H1 (cell line): ENCODE measurements around the gene MISFA. TPM values are rescaled to one million over a fixed set of nuclear protein-coding genes. Genes with fewer than 3 reads are reported as not detected.

ENCODE experiments used
- CTCF ChIA-PET: fragments of 300-600 bp; sonication (Branson Sonifier 250); formaldehyde crosslinking; loops from one replicate; lab custom pipeline; 2021; ENCODE audit not compliant: partially characterized antibody; lab: Charles Lee
- POLR2A ChIA-PET: fragments of 300-600 bp; sonication (Branson Sonifier 250); formaldehyde crosslinking; loops from one replicate; lab custom pipeline; 2021; ENCODE audit warnings: inconsistent platforms; ENCODE audit not compliant: partially characterized antibody; lab: Charles Lee
- DNase-seq, 2 experiments: peaks; one replicate each; pipeline versions ENCODE4 v3.0.0 to v3.0.0-alpha.2; 2010 to 2022; ENCODE audit warnings: low spot score in 2 of 2, low read depth in 1 of 2, mixed read lengths in 1 of 2
- FAIRE-seq: peaks from 2 replicates; lab custom pipeline; 2011; peaks lifted over from hg19 to GRCh38; lab: Jason Lieb, UNC
- H2AFZ ChIP-seq: 2 replicates; pipeline ENCODE4 v1.8.1; 2012; ENCODE audit warnings: low read length, inconsistent platforms
- H2AK5ac ChIP-seq: 2 replicates; pipeline ENCODE4 v1.6.1; 2013; ENCODE audit warnings: low read depth, low read length
- H2BK120ac ChIP-seq: replicated peaks from 2 replicates; pipeline ENCODE3; 2013; ENCODE audit warnings: low read depth, low read length, inconsistent platforms
- H2BK12ac ChIP-seq: 2 replicates; pipeline ENCODE4 v1.6.1; 2013; ENCODE audit warnings: low read depth, low read length
- H2BK15ac ChIP-seq: 2 replicates; pipeline ENCODE4 v1.6.1; 2013; ENCODE audit warnings: low read length
- H2BK20ac ChIP-seq: 2 replicates; pipeline ENCODE4 v1.6.1; 2013; ENCODE audit warnings: low read length
- H2BK5ac ChIP-seq: 2 replicates; pipeline ENCODE4 v1.6.1; 2013; ENCODE audit warnings: low read depth, low read length
- H3K14ac ChIP-seq: 2 replicates; pipeline ENCODE4 v1.6.1; 2013; ENCODE audit warnings: inconsistent platforms; ENCODE audit not compliant: insufficient read length
- H3K18ac ChIP-seq: 2 replicates; pipeline ENCODE4 v1.6.1; 2013; ENCODE audit warnings: low read length; ENCODE audit errors: extremely low read depth
- H3K23ac ChIP-seq: 2 replicates; pipeline ENCODE4 v1.6.1; 2013; ENCODE audit warnings: inconsistent platforms; ENCODE audit not compliant: insufficient read length
- H3K23me2 ChIP-seq: 2 replicates; pipeline ENCODE4 v1.6.1; 2013; ENCODE audit warnings: low read depth, low read length
- H3K27ac ChIP-seq: 2 replicates; pipeline ENCODE4 v1.6.1; 2011; ENCODE audit warnings: low read depth, low read length, inconsistent platforms
- H3K27me3 ChIP-seq, 4 experiments: replicated peaks in 1 of 4; 1 replicate in 1 of 4; 2 replicates in 3 of 4; pipeline versions ENCODE4 v1.6.1 to v1.8.1; 2011 to 2013; ENCODE audit warnings: low read length in 3 of 4, mild to moderate bottlenecking in 3 of 4, inconsistent platforms in 2 of 4, mixed read lengths in 2 of 4, moderate library complexity in 1 of 4; ENCODE audit not compliant: control insufficient read depth in 3 of 4, insufficient read depth in 3 of 4; ENCODE audit errors: extremely low read depth in 1 of 4
- H3K36me3 ChIP-seq, 4 experiments: 2 replicates each; pipeline versions ENCODE4 v1.6.1 to v1.8.1; 2011 to 2013; ENCODE audit warnings: mild to moderate bottlenecking in 4 of 4, low read length in 3 of 4, moderate library complexity in 2 of 4, control low read depth in 1 of 4, inconsistent platforms in 1 of 4; ENCODE audit not compliant: insufficient read depth in 4 of 4, control insufficient read depth in 2 of 4
- H3K4ac ChIP-seq: replicated peaks from 2 replicates; pipeline ENCODE3; 2013; ENCODE audit warnings: low read length, low read depth, mixed read lengths, inconsistent platforms; ENCODE audit not compliant: insufficient read length
- H3K4me1 ChIP-seq, 4 experiments: replicated peaks in 1 of 4; 1 replicate in 1 of 4; 2 replicates in 3 of 4; pipeline versions ENCODE4 v1.6.1 to v1.8.1; 2011 to 2013; ENCODE audit warnings: low read length in 3 of 4, inconsistent platforms in 2 of 4, mixed read lengths in 1 of 4; ENCODE audit not compliant: insufficient read depth in 4 of 4, control insufficient read depth in 3 of 4
- H3K4me2 ChIP-seq, 2 experiments: 2 replicates each; pipeline versions ENCODE4 v1.6.1 to v1.8.1; 2011 to 2013; ENCODE audit warnings: low read depth in 2 of 2, low read length in 2 of 2, control low read depth in 1 of 2, inconsistent platforms in 1 of 2, mild to moderate bottlenecking in 1 of 2; ENCODE audit not compliant: insufficient read depth in 1 of 2
- H3K4me3 ChIP-seq, 4 experiments: fragments of 200-600, 300-600 bp in 1 of 4; sonication (generic), shearing (Covaris generic), sonication (Bioruptor Twin) in 1 of 4; 2 replicates each; pipeline versions ENCODE4 v1.5.1 to v1.8.1; 2011 to 2016; ENCODE audit warnings: low read length in 4 of 4, low read depth in 3 of 4, control low read depth in 2 of 4, inconsistent platforms in 2 of 4, mild to moderate bottlenecking in 2 of 4, mixed read lengths in 1 of 4, moderate library complexity in 1 of 4; ENCODE audit not compliant: insufficient read depth in 2 of 4; ENCODE audit errors: extremely low read depth in 1 of 4
- H3K56ac ChIP-seq: replicated peaks from 2 replicates; pipeline ENCODE3; 2013; ENCODE audit warnings: low read depth, mild to moderate bottlenecking, mixed read lengths, low read length, inconsistent platforms; ENCODE audit not compliant: insufficient read length
- H3K79me1 ChIP-seq: 2 replicates; pipeline ENCODE4 v1.6.1; 2013; ENCODE audit warnings: low read depth, low read length, control low read depth
- H3K79me2 ChIP-seq, 2 experiments: 2 replicates each; pipeline versions ENCODE4 v1.6.1 to v1.8.1; 2012 to 2013; ENCODE audit warnings: low read length in 2 of 2, mild to moderate bottlenecking in 2 of 2, inconsistent platforms in 1 of 2; ENCODE audit not compliant: insufficient read depth in 2 of 2, control insufficient read depth in 1 of 2
- H3K9ac ChIP-seq, 4 experiments: replicated peaks in 1 of 4; 1 replicate in 1 of 4; 2 replicates in 3 of 4; pipeline versions ENCODE4 v1.6.1 to v1.8.1; 2011 to 2013; ENCODE audit warnings: low read depth in 3 of 4, low read length in 3 of 4, control low read depth in 2 of 4, mild to moderate bottlenecking in 2 of 4, moderate library complexity in 2 of 4, inconsistent platforms in 1 of 4; ENCODE audit errors: extremely low read depth in 1 of 4
- H3K9me3 ChIP-seq, 2 experiments: 2 replicates each; pipeline versions ENCODE4 v1.6.1 to v1.8.1; 2012 to 2013; ENCODE audit warnings: mild to moderate bottlenecking in 2 of 2, moderate library complexity in 2 of 2, control low read depth in 1 of 2, inconsistent platforms in 1 of 2, low read depth in 1 of 2, low read length in 1 of 2, mixed read lengths in 1 of 2; ENCODE audit not compliant: insufficient read depth in 2 of 2
- H4K20me1 ChIP-seq, 2 experiments: replicated peaks in 1 of 2; 2 replicates each; pipeline versions ENCODE3 to v1.8.1; 2011 to 2013; ENCODE audit warnings: inconsistent platforms in 2 of 2, low read length in 2 of 2, mild to moderate bottlenecking in 1 of 2; ENCODE audit not compliant: insufficient read depth in 2 of 2, control insufficient read depth in 1 of 2
- H4K5ac ChIP-seq: 2 replicates; pipeline ENCODE4 v1.6.1; 2013; ENCODE audit warnings: low read length, low read depth, mixed read lengths, inconsistent platforms; ENCODE audit not compliant: insufficient read length
- H4K8ac ChIP-seq: 2 replicates; pipeline ENCODE4 v1.8.0; 2013; ENCODE audit warnings: mild to moderate bottlenecking, moderate library complexity, low read length, inconsistent platforms; ENCODE audit not compliant: insufficient read depth; ENCODE audit errors: extremely low read depth
- H4K91ac ChIP-seq: replicated peaks from 2 replicates; pipeline ENCODE3; 2013; ENCODE audit warnings: low read length, mixed read lengths, inconsistent platforms; ENCODE audit not compliant: insufficient read length
- ASH2L ChIP-seq: fragments of 200-600, 300-600 bp; sonication (generic); IDR thresholded peaks from one replicate; pipeline ENCODE4 v1.7.1; 2017; ENCODE audit warnings: low read length
- ATF3 ChIP-seq: IDR thresholded peaks from 2 replicates; pipeline ENCODE4 v1.6.1; 2011; ENCODE audit warnings: low read depth, mild to moderate bottlenecking, low read length; ENCODE audit not compliant: insufficient read depth
- BCL11A ChIP-seq, 2 experiments: IDR thresholded peaks; one replicate each; pipeline ENCODE4 v1.6.1; 2011; ENCODE audit warnings: low read depth in 2 of 2, low read length in 2 of 2, mild to moderate bottlenecking in 2 of 2
- CHD2 ChIP-seq: IDR thresholded peaks from 2 replicates; pipeline ENCODE4 v1.6.1; 2012; ENCODE audit warnings: low read length, improper control_type of control experiment
- CREB1 ChIP-seq: IDR thresholded peaks from 2 replicates; pipeline ENCODE4 v1.6.1; 2012; ENCODE audit warnings: inconsistent platforms
- HDAC2 ChIP-seq, 2 experiments: fragments of 300-600 bp in 1 of 2; sonication (generic) in 1 of 2; IDR thresholded peaks; 2 replicates each; pipeline ENCODE4 v1.6.1; 2011 to 2012; ENCODE audit warnings: low read depth in 2 of 2, low read length in 2 of 2, mild to moderate bottlenecking in 2 of 2, moderate library complexity in 2 of 2, borderline replicate concordance in 1 of 2, inconsistent platforms in 1 of 2
- KDM4A ChIP-seq: IDR thresholded peaks from one replicate; pipeline ENCODE4 v1.7.1; 2012; ENCODE audit warnings: low read depth, mild to moderate bottlenecking, moderate library complexity, low read length, inconsistent platforms; ENCODE audit not compliant: severe bottlenecking
- MAX ChIP-seq: IDR thresholded peaks from 2 replicates; pipeline ENCODE4 v1.6.1; 2012; ENCODE audit warnings: inconsistent platforms
- RBBP5 ChIP-seq: IDR thresholded peaks from 2 replicates; pipeline ENCODE4 v1.7.1; 2012; ENCODE audit warnings: low read depth, mild to moderate bottlenecking, inconsistent platforms, low read length, moderate library complexity, borderline replicate concordance
- TBP ChIP-seq: IDR thresholded peaks from 2 replicates; pipeline ENCODE4 v1.6.1; 2011; ENCODE audit warnings: low read depth, low read length, improper control_type of control experiment
- WGBS, 2 experiments: shearing (Covaris generic) in 1 of 2; methylation state at CpG; one replicate each; pipeline versions ENCODE4 v1.1.6 to v1.1.7; 2013 to 2015; ENCODE audit warnings: low lambda C conversion rate in 2 of 2, mixed read lengths in 2 of 2, inconsistent platforms in 1 of 2, low coverage in 1 of 2, missing lambda C conversion rate in 1 of 2; ENCODE audit not compliant: insufficient replicate concordance in 2 of 2, insufficient coverage in 1 of 2, insufficient read length in 1 of 2; ENCODE audit errors: extremely low coverage in 1 of 2, missing lambda C conversion rate in 1 of 2; 5-methylcytosine and 5-hydroxymethylcytosine counted together
- polyA plus RNA-seq, 7 experiments: library from polyadenylated mRNA; depleted of rRNA in 3 of 7; stranded (reverse) in 5 of 7; unstranded in 2 of 7; fragments of >200 nt in 5 of 7; fragments of 200-250 nt in 2 of 7; gene quantifications; 1 replicate in 5 of 7; 2 replicates in 1 of 7; 4 replicates in 1 of 7; pipeline versions ENCODE4 v1.2.1 to v1.2.3, GENCODE V29; 2011 to 2013; ENCODE audit warnings: missing spikeins in 2 of 7, mixed read lengths in 2 of 7
- total RNA-seq: library from RNA; stranded (reverse); fragmentation: NEBNext Ultra II Directional; extraction: Animal tissue kit (Norgen Biotek cat#: 25700); gene quantifications from 2 replicates; pipeline ENCODE4 v1.2.1, GENCODE V29; 2021

The MISFA gene
- total and polyA plus RNA-seq, 2 of the 8 experiments (the other 6 are each of a cell fraction or from before 2014, with no cell fraction given), result 0.51 to 3.8 TPM

DNA sequence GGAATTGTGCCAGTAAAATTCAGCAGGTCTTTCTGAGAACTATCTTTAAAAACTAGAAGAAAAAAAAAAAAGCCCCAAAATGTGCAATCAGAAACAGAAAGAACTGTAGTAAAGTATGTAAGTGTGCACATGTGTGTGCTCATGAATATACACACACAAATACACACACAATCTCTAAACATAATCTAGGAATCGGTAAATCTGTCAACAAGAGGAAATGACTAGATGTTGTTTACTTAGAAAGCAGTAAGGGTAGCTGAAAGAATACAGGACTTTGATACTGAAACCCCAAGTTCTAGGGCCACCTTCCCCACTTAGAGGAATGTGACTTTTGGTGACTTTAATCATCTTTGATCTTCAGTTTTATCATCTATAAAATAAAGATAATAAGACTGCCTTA is 24.2 kb upstream of the MISFA start:
- no peak overlapping the region for H2AK5ac ChIP-seq

More for the DNA sequence above, 24.2 kb upstream of the MISFA start:
- H2AFZ ChIP-seq, result no peak overlapping the region
- no peak overlapping the region for H3K56ac ChIP-seq
- H3K9me3 ChIP-seq, result no peaks in the 10 kb centered on the region; a peak in 1 of 4 replicates
- H2BK12ac ChIP-seq, result no peak overlapping the region
- TF ChIP-seq MAX, result no peak
- TF ChIP-seq CREB1, result no peak
- TF ChIP-seq RBBP5, result no peak
- TF ChIP-seq ATF3, result no peak
- no peak for TF ChIP-seq BCL11A (IDR thresholded peaks at IDR 0.05; ENCODE audit: low read depth in 2 of 2, low read length in 2 of 2)
- TF ChIP-seq HDAC2 (IDR thresholded peaks at IDR 0.05; ENCODE audit: borderline replicate concordance in 1 of 2, low read depth in 2 of 2, low read length in 2 of 2), result no peak
- no peak for TF ChIP-seq TBP
- no peak for TF ChIP-seq CHD2
- no peak for TF ChIP-seq ASH2L
- no peak for TF ChIP-seq KDM4A
- H3K18ac ChIP-seq, result no peak overlapping the region
- H3K4me1 ChIP-seq, result no peaks in the 10 kb centered on the region
- DNase-seq (no peak), FAIRE-seq (no peak)
- H3K27ac ChIP-seq, result no peak overlapping the region
- CTCF ChIA-PET, result interaction anchor here (1.5 kb wide), 1 partner anchor 35 kb away, joined by 4 read pairs; no protein-coding TSS in a partner anchor
- H3K9ac ChIP-seq, result no peak overlapping the region
- no peak overlapping the region for H2BK15ac ChIP-seq
- H3K4me2 ChIP-seq, result no peak overlapping the region
- H3K4ac ChIP-seq, result no peak overlapping the region
- H3K79me2 ChIP-seq, result no peaks in the 10 kb centered on the region
- H3K4me3 ChIP-seq, result no peak overlapping the region
- no peak overlapping the region for H2BK120ac ChIP-seq
- no peaks in the 10 kb centered on the region for H4K20me1 ChIP-seq
- no peak overlapping the region for H2BK20ac ChIP-seq
- H3K23ac ChIP-seq, result no peak overlapping the region
- POLR2A ChIA-PET, result no interaction called here
- no peak overlapping the region for H4K8ac ChIP-seq
- H4K91ac ChIP-seq, result no peak overlapping the region
- no peak overlapping the region for H4K5ac ChIP-seq
- WGBS, 2 experiments, result 91% methylated on average over 1 of the region's 1 CpG; no CpG with 5 or more reads in 1 of the 2 experiments
- H3K79me1 ChIP-seq, result no peaks in the 10 kb centered on the region
- H3K14ac ChIP-seq, result no peak overlapping the region
- no peaks in the 10 kb centered on the region for H3K23me2 ChIP-seq
- peaks cover 0 to 3% (median 0%) of the 10 kb centered on the region in 4 experiments; a peak in 1 of 8 replicates for H3K36me3 ChIP-seq
- H3K27me3 ChIP-seq, result no peaks in the 10 kb centered on the region
- no peak overlapping the region for H2BK5ac ChIP-seq
